ENCODE data around the gene KLHL36.
A peak's percentile ranks its signal among the peaks of the same experiment; 100 is the strongest.

Gene KLHL36

DNA sequence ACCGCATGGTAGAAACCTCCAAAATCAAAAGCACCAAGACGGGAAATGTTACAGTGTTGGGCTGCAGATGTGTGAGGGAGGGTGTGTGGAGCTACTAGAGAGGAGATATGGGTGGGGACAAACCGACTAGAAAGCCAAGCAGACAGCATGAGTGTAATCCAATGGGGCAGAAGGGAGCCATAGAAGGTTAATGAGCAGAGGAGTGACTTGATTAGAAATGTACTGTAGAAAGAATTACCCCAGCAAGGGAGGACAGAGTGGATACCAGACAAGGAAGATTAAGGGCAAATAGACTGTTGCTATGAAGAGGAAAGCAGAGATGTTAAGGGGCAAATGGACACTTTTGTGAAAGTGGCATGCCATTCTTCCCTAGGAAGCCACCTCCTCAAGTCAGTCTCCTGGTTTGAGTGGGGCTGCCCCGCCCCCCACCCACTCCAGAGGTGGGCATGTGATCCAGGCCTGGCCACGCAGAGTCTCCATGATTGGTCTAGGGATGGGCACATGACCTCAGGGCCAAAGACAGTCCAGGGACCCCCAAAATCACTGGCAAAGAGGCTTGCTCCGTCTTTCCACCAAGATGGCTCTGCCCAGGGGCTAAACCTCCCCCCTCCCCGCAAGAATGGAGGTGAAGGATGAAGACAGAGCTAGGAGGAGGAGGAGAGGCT lies 34.8 kb upstream of the KLHL36 start:
- H3K14ac ChIP-seq (ENCODE audit: low read length) = no peak overlapping the region
- H2AK5ac ChIP-seq (ENCODE audit: low read depth, low read length) = no peak overlapping the region
- H3K23ac ChIP-seq (ENCODE audit: low read depth, low read length, poor library complexity) = no peak overlapping the region
- H3K79me1 ChIP-seq (ENCODE audit: low read depth, low read length) = peaks cover 15% of the 10 kb centered on the region
- no peak overlapping the region for H2BK120ac ChIP-seq (ENCODE audit: low read depth, low read length)
- H2BK5ac ChIP-seq (ENCODE audit: low read length) = no peak overlapping the region
- no peak overlapping the region for H3K27ac ChIP-seq (replicated peaks; ENCODE audit: low read length)
- no peaks in the 10 kb centered on the region for H3K27me3 ChIP-seq (ENCODE audit: control insufficient read depth in 3 of 3, insufficient read depth in 3 of 3, low read depth in 1 of 3, low read length in 3 of 3)
- no peak overlapping the region for H2BK15ac ChIP-seq (ENCODE audit: low read length)
- H3K4me2 ChIP-seq (ENCODE audit: insufficient read depth, low read length, poor library complexity, severe bottlenecking) = no peak overlapping the region
- no CpG with 5 or more reads among the region's 7 CpGs for WGBS, 2 donors (ENCODE audit: extremely low coverage in 2 of 2, insufficient read length in 2 of 2, insufficient replicate concordance in 1 of 2)
- H4K91ac ChIP-seq (ENCODE audit: low read depth, low read length, poor library complexity) = no peak overlapping the region
- H3K4ac ChIP-seq (ENCODE audit: low read length) = no peak overlapping the region
- no peak for DNase-seq (ENCODE audit: low spot score)
- H3K4me3 ChIP-seq (ENCODE audit: low read length in 2 of 2) = no peak overlapping the region
- no peak overlapping the region for H3K9ac ChIP-seq (ENCODE audit: low read depth, low read length, poor library complexity)
- H4K8ac ChIP-seq (ENCODE audit: low read depth, low read length) = no peak overlapping the region
- H3K4me1 ChIP-seq (ENCODE audit: control insufficient read depth in 2 of 2, insufficient read depth in 1 of 2, low read depth in 1 of 2, low read length in 2 of 2) = peaks cover 21 to 26% of the 10 kb centered on the region in 2 donors
- no peak overlapping the region for H3K18ac ChIP-seq (ENCODE audit: low read length)
- H3K36me3 ChIP-seq (replicated peaks in 1 of 2; ENCODE audit: control insufficient read depth in 2 of 2, insufficient read depth in 2 of 2, low read length in 2 of 2) = peaks cover 19 to 82% of the 10 kb centered on the region in 2 donors
- no peak overlapping the region for H2AFZ ChIP-seq (ENCODE audit: low read length)
- no peak overlapping the region for H2BK12ac ChIP-seq (ENCODE audit: low read length)
- H3K9me3 ChIP-seq (replicated peaks in 1 of 2; ENCODE audit: control insufficient read depth in 2 of 2, insufficient read depth in 1 of 2, low read depth in 1 of 2, low read length in 2 of 2) = peaks cover 0 to 3% of the 10 kb centered on the region in 2 donors

DNA sequence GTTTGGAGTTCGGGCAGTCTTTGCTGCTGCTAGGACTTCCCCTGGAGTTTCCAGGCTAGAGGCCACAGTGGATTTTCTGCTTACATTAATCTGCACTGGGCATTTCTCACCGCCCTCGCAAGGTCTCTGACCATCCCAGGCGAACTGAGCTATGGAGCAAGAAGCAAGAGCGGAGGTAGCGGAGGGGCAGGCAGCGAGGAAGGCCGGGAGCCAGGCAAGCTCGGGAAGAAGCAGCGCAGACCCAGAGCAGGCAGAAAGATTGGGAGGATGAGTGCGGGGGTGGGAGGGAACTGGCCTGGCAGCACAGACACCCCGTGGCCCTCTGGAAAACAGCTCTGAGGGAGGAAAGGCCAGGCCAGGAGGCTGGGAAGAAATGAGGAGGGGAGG lies 34.2 kb upstream of the KLHL36 start:
- Histone ChIP-seq H3K14ac (ENCODE audit: low read length) (peak overlapping the region; percentile 43), H3K9ac (ENCODE audit: low read depth, low read length, poor library complexity) (peak overlapping the region; percentile 71), H3K9me3 (replicated peaks in 1 of 2; ENCODE audit: control insufficient read depth in 2 of 2, insufficient read depth in 1 of 2, low read depth in 1 of 2, low read length in 2 of 2) (peaks cover 0 to 3% of the 10 kb centered on the region in 2 donors), H3K4me2 (ENCODE audit: insufficient read depth, low read length, poor library complexity, severe bottlenecking) (peak overlapping the region; percentile 22), H3K79me1 (ENCODE audit: low read depth, low read length) (peaks cover 15% of the 10 kb centered on the region), H3K4me1 (ENCODE audit: control insufficient read depth in 2 of 2, insufficient read depth in 1 of 2, low read depth in 1 of 2, low read length in 2 of 2) (peaks cover 26 to 30% of the 10 kb centered on the region in 2 donors), H3K27me3 (ENCODE audit: control insufficient read depth in 3 of 3, insufficient read depth in 3 of 3, low read depth in 1 of 3, low read length in 3 of 3) (no peaks in the 10 kb centered on the region), H2AK5ac (ENCODE audit: low read depth, low read length) (peak overlapping the region; percentile 12), H3K36me3 (replicated peaks in 1 of 2; ENCODE audit: control insufficient read depth in 2 of 2, insufficient read depth in 2 of 2, low read length in 2 of 2) (peaks cover 19 to 77% of the 10 kb centered on the region in 2 donors), H3K4me3 (ENCODE audit: low read length in 2 of 2) (no peak overlapping the region), H2BK15ac (ENCODE audit: low read length) (no peak overlapping the region), H2AFZ (ENCODE audit: low read length) (no peak overlapping the region), H4K91ac (ENCODE audit: low read depth, low read length, poor library complexity) (no peak overlapping the region), H2BK12ac (ENCODE audit: low read length) (no peak overlapping the region), H3K27ac (replicated peaks; ENCODE audit: low read length) (peak overlapping the region; percentile 7), H3K4ac (ENCODE audit: low read length) (no peak overlapping the region), H2BK5ac (ENCODE audit: low read length) (no peak overlapping the region), H2BK120ac (ENCODE audit: low read depth, low read length) (no peak overlapping the region), H3K23ac (ENCODE audit: low read depth, low read length, poor library complexity) (no peak overlapping the region), H3K18ac (ENCODE audit: low read length) (peak overlapping the region; percentile 52), H4K8ac (ENCODE audit: low read depth, low read length) (no peak overlapping the region)
- WGBS, 2 donors (ENCODE audit: extremely low coverage in 2 of 2, insufficient read length in 2 of 2, insufficient replicate concordance in 1 of 2) = no CpG with 5 or more reads among the region's 12 CpGs
- no peak for DNase-seq (ENCODE audit: low spot score)

DNA sequence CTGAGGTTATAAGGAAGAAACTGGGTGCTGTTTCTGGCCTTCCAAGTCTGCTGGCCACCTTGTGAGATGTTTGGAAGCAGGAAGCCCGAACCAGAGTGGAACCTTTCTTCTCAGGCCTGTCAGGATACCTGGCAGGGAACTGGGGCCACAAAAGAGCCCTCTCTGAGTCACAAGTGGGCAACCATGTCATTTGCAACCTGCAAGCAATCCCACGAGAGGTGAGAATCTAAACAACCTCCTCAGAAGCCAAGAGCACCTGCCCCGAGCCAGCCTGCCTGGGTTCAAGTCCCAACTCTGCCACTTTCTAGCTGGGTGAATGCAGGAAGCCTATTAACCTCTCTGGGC lies 33.7 kb upstream of the KLHL36 start:
- Histone ChIP-seq H2AK5ac (ENCODE audit: low read depth, low read length) (peak overlapping the region; percentile 12), H2BK15ac (ENCODE audit: low read length) (no peak overlapping the region), H3K9me3 (replicated peaks in 1 of 2; ENCODE audit: control insufficient read depth in 2 of 2, insufficient read depth in 1 of 2, low read depth in 1 of 2, low read length in 2 of 2) (peaks cover 0 to 3% of the 10 kb centered on the region in 2 donors), H2BK5ac (ENCODE audit: low read length) (no peak overlapping the region), H3K27ac (replicated peaks; ENCODE audit: low read length) (no peak overlapping the region), H3K23ac (ENCODE audit: low read depth, low read length, poor library complexity) (no peak overlapping the region), H3K4me1 (ENCODE audit: control insufficient read depth in 2 of 2, insufficient read depth in 1 of 2, low read depth in 1 of 2, low read length in 2 of 2) (peaks cover 26 to 31% of the 10 kb centered on the region in 2 donors), H2BK12ac (ENCODE audit: low read length) (no peak overlapping the region), H2BK120ac (ENCODE audit: low read depth, low read length) (no peak overlapping the region), H3K4me2 (ENCODE audit: insufficient read depth, low read length, poor library complexity, severe bottlenecking) (no peak overlapping the region), H3K4ac (ENCODE audit: low read length) (no peak overlapping the region), H4K91ac (ENCODE audit: low read depth, low read length, poor library complexity) (no peak overlapping the region), H3K36me3 (replicated peaks in 1 of 2; ENCODE audit: control insufficient read depth in 2 of 2, insufficient read depth in 2 of 2, low read length in 2 of 2) (peaks cover 17 to 72% of the 10 kb centered on the region in 2 donors), H3K14ac (ENCODE audit: low read length) (no peak overlapping the region), H2AFZ (ENCODE audit: low read length) (no peak overlapping the region), H4K8ac (ENCODE audit: low read depth, low read length) (no peak overlapping the region), H3K18ac (ENCODE audit: low read length) (no peak overlapping the region), H3K4me3 (ENCODE audit: low read length in 2 of 2) (peak overlapping the region in 1 of 2 donors; percentile 72), H3K79me1 (ENCODE audit: low read depth, low read length) (peaks cover 15% of the 10 kb centered on the region), H3K9ac (ENCODE audit: low read depth, low read length, poor library complexity) (no peak overlapping the region), H3K27me3 (ENCODE audit: control insufficient read depth in 3 of 3, insufficient read depth in 3 of 3, low read depth in 1 of 3, low read length in 3 of 3) (no peaks in the 10 kb centered on the region)
- no peak for DNase-seq (ENCODE audit: low spot score)
- WGBS, 2 donors (ENCODE audit: extremely low coverage in 2 of 2, insufficient read length in 2 of 2, insufficient replicate concordance in 1 of 2) = no CpG with 5 or more reads among the region's 3 CpGs

DNA sequence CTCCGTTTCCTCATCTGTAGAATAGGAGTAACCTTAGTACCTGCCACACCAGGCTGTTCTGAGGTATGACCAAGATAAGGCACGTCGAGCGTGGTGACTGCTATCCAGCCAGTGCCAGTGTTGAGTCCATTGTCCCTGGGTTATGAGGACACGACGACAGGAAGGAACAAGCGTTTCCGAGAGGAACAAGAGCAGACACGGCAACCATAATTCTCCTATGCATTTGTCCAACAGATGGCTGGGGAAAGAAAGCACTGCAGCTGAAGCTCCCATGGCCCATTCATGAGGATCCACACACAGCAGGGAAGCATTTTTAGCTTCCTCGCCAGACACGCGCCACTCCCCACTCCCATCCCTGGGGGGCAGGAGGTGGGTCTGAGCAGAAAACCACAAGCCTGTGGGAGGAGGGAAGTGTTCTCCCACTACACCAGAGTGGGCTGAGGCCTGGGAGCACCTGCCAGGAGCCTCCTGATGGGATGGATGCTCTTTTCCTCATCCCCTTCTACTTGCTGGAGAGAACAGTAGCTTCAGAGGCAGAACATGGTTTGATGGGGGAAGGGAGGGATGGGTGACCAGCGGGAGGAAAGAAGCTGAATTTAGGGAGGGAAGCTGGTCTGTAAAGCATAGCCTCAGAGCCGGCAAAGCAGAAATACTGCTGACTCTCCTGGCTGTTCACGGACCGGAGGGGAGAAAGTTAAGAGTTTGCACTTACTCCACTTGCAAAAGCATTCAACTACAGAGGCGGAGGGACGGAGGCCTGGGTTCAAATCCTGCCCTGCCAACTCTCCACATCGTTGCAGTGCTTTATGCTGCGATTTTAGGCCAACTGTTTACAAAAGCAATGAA lies 33.1 kb upstream of the KLHL36 start:
- Histone ChIP-seq H2BK15ac (ENCODE audit: low read length) (no peak overlapping the region), H2BK12ac (ENCODE audit: low read length) (no peak overlapping the region), H2BK120ac (ENCODE audit: low read depth, low read length) (no peak overlapping the region), H3K27ac (replicated peaks; ENCODE audit: low read length) (no peak overlapping the region), H3K4me2 (ENCODE audit: insufficient read depth, low read length, poor library complexity, severe bottlenecking) (no peak overlapping the region), H3K14ac (ENCODE audit: low read length) (no peak overlapping the region), H3K4me1 (ENCODE audit: control insufficient read depth in 2 of 2, insufficient read depth in 1 of 2, low read depth in 1 of 2, low read length in 2 of 2) (peaks cover 26 to 31% of the 10 kb centered on the region in 2 donors), H2AK5ac (ENCODE audit: low read depth, low read length) (peak overlapping the region; percentile 7), H3K79me1 (ENCODE audit: low read depth, low read length) (peaks cover 15% of the 10 kb centered on the region), H2AFZ (ENCODE audit: low read length) (no peak overlapping the region), H3K9ac (ENCODE audit: low read depth, low read length, poor library complexity) (no peak overlapping the region), H4K8ac (ENCODE audit: low read depth, low read length) (no peak overlapping the region), H3K27me3 (ENCODE audit: control insufficient read depth in 3 of 3, insufficient read depth in 3 of 3, low read depth in 1 of 3, low read length in 3 of 3) (no peaks in the 10 kb centered on the region), H3K36me3 (replicated peaks in 1 of 2; ENCODE audit: control insufficient read depth in 2 of 2, insufficient read depth in 2 of 2, low read length in 2 of 2) (peaks cover 17 to 66% of the 10 kb centered on the region in 2 donors), H3K9me3 (replicated peaks in 1 of 2; ENCODE audit: control insufficient read depth in 2 of 2, insufficient read depth in 1 of 2, low read depth in 1 of 2, low read length in 2 of 2) (peaks cover 0 to 3% of the 10 kb centered on the region in 2 donors), H3K4ac (ENCODE audit: low read length) (no peak overlapping the region), H3K18ac (ENCODE audit: low read length) (peak overlapping the region; percentile 6), H3K23ac (ENCODE audit: low read depth, low read length, poor library complexity) (no peak overlapping the region), H4K91ac (ENCODE audit: low read depth, low read length, poor library complexity) (no peak overlapping the region), H2BK5ac (ENCODE audit: low read length) (no peak overlapping the region), H3K4me3 (ENCODE audit: low read length in 2 of 2) (peak overlapping the region in 1 of 2 donors; percentile 72)
- WGBS, 2 donors (ENCODE audit: extremely low coverage in 2 of 2, insufficient read length in 2 of 2, insufficient replicate concordance in 1 of 2) = no CpG with 5 or more reads among the region's 20 CpGs
- no peak for DNase-seq (ENCODE audit: low spot score)
